Measurements from ENCODE around the gene SCGB1D4.

The SCGB1D4 gene

DNA sequence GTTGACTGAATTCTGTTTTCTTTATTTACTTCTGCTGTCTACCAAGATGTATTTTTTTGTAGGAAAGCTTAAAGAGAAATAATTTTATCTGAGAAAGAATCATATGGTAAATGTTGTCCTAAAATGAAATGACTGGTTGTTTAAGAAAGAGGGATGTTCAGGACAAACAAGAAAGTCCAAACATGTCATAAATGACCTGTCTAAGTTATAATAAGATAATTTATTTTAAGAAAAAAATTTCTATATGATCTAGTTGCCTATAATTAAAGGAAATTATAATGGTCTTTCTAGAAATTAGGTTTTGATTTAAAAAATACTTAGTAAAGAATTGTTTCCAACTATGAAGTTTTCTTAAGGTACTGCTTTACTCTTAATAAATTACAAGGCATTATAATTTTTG lies 18.4 kb downstream of the SCGB1D4 start:
- DNase-seq, result no peak

DNA sequence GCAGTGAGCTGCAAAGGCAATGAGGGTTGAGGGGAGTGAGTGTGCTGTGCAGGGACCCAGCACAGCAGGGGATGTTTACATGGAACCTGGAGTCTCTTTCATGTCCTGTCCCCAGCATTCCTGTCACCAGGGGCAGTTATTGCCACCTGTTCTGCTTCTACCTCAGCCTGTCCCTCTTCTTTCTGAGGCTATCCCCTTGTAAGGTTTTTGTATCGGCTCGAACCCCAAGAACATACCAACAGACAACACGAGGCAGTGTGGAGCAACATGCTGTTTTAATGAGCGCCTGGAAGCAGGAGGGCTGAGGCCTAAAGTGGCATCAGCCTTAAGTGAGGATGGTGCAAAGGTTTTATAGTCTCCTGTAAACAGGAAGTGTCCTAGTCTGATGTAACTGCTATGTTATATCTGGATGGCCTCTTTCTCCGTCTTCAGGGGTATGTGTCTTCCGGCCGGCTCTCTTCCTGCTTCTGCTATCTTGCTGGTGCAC lies 25.0 kb downstream of the SCGB1D4 start:
- DNase-seq, result no peak

DNA sequence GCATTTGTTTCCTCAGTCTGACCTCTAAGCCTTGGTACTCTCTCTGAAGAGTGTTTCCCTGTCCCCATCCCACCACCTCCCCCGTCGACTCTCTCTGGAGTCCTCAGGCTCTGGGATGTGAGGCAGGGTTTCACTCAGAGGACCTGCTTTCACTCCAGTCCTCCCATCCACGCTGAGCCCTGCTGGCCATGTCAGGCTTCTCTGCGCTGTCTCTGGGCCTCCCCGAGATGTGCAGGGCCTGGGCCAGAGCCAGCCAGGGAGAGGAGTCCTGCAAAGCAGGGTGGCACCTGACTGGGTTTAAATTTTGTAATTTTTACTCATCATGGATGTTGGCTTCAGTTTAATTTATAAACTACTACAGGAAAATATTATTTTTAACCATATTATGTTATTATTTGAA lies 25.6 kb downstream of the SCGB1D4 start:
- DNase-seq, result no peak

DNA sequence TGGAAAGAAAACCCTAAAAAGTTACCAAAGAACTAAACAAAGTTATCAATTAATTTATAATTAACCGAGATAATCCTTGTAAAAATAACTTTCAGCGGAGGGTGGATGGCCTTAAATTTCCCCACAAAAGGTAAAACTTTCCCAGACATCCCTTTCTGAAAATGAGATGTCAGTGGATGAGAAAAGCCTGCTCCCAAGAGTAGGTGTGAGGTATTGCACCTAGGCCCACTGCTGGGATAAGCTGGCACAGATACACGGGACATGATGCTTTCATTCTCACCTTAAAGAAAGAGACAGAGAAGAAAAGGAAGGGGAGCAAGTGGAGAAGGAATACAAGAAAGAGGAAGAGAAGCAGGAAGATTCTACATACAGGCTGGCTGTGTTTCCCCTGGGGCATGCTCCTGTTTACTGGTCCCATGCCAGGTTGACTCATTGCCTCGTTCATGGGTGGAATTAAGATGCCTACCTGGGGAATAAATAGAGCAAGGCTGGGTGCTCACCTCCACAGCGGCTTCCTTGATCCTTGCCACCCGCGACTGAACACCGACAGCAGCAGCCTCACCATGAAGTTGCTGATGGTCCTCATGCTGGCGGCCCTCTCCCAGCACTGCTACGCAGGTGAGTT lies 29.1 kb downstream of the SCGB1D4 start, which contains the start of gene SCGB2A2:
Gene SCGB2A2 (plus strand): TSS at position 505 of the 625 bp plus-strand sequence. CDS start 59 bp downstream, at position 564.
- DNase-seq, result no peak

DNA sequence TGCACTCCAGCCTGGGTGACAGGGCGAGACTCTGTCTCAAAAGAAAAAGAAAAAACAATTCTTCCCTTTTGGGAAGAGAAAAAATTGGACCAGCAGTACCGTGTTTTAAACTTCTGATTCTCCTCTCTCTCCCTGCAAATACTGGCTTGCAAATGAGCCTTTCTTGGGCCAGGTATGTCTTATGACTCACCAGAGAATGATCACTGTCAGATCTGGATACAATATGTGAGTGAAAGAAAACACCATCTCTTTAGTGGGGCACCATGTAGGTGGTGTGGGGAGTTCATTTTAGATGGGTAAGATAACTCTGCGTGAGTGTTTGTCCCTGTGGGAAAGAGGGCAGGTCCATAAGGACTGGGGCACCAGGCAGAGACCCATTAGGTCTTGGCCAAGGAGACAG lies 31.3 kb downstream of the SCGB1D4 start:
- DNase-seq, result no peak

DNA sequence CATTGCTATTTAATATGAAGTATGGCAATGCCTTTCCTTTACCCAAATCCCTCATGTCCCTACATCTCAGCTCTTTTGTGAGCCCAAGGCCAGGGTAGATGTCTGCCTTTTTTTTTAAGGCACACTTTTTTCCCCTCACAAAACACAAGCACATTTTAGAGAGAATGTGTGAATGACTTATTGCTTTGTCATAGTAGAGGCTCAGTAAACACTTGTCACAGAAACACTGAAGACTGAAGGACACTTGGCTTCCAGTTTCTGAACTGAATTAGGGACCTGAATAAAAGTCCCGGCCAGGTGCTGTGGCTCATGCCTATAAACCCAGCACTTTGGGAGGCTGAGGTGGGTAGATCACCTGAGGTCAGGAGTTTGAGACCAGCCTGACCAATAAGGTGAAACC lies 31.8 kb downstream of the SCGB1D4 start:
- no peak for DNase-seq

DNA sequence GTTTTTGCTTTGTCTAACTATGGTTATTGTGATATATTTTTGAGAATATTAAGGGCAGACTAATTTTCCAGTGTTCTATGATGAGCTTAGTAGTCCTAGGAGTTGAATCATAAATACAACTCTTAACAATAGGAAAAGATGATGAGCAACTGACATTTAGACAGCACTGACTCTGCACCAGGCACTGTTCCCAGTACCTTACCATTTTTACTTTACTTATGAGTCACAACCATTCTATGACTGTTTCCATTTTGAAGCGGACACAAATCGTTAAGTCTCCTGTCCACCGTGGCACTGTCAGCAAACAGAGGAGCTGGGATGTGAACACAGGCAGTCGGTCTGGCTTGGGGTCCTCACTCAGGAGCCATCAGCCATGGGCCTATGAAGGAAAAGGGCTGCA lies 32.3 kb downstream of the SCGB1D4 start:
- no peak for DNase-seq

DNA sequence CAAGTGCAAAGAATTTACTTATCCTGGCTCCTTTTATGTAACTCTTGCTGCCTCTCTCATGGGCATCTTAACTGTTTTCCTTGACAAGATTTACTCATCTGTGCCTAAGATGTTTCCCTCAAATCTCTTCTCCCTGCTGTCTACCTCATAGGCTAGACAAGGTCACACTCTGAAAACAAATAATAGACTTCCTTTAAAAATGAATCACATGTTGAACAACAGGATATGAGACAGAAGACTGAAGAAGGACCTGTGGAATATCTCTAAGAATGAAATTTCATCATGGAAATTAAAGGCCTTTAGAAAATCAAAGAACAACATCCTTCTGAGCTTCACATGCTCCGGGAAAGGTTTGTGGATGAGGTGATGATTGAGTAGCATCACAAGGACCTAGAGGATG lies 34.9 kb downstream of the SCGB1D4 start:
- no peak for DNase-seq

DNA sequence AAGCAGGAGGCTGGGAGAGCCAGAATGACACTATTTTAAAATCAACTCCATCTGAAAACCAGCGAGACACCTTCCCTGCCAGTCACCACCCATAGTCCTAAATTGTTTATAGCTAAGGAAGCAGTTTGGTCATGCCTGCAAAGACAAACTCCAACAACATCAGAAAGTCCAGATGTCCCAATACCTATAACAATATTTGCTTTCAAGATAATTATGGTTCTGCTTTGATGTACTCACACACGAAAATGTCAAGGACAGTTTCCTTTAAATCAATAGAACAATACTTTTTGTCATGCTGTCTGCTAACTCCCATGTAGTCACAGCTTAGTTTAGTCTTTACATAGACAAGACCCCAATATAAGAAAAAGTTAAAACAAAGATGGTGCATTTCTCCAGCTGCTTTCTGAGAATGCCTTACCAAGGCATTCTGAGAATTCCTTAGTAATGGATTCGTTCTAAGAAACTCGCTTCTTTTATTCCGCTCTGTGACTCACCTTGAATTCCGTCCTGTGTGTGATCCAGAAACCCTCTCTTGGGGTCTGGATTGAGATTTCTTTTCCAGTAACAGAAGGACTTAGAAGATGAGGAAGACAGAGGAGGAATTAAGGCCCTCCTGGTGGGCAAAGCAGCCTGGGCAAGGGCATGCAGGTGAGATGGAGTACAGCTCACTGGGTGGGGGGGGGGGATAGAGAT lies 38.5 kb downstream of the SCGB1D4 start:
- no peak for DNase-seq

DNA sequence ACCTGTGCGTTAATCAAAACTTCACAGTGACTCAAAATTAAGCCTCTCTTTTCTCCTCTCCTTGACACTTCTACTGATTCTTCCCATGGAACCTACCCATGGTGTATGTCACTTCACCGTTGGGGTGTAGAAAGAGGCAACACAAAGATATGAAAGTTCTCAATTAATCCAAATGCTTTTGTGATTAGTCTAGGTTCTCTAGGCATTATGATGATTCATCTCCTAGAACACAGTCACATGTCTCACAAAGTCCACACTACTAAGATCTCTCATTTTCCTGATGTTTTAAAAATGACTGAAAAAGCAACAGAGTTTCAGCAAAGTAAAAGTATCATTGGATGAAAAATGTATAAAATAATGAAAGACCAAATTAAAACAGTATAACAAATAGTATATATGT lies 42.6 kb downstream of the SCGB1D4 start:
- no peak for DNase-seq

DNA sequence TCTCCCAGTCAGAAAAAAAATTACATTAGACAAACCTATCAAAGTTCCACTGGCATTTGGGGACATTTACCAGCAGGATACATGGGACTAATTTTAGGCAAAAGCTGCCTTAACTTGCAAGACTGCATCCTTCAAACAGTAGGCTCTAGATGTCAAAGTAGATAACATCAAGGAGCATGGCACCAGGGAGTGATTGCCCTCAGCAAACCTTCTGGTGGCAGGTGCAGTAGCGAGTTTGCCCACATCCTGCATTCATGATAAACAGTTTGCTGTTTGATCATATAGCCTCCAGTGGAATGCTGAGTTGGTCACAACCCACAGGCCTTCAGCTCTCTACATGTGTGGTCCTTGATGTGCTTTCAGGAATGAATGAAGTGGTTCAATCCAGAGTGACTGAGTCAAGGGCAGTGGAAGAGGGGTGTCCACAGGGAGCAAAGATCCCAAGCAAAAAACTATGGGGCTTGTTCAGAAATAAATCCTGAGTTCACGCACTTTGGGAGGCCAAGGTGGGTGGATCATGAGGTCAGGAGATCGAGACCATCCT lies 44.8 kb downstream of the SCGB1D4 start:
- DNase-seq, result no peak

DNA sequence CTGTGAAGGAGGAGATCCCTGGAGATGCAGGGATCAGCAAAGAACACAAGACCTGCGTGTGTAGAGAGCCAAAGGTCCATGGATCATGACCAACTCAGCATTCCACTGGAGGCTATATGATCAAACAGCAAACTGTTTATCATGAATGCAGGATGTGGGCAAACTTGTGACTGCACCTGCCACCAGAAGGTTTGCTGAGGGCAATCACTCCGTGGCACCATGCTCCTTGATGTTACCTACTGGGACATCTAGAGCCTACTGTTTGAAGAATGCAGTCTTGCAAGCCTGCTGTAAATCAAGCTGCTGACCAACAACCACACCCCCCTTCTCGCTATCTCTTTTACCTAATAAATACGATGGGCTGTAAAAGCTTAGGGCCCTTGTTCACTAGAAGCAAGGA lies 47.2 kb downstream of the SCGB1D4 start:
- DNase-seq, result no peak
